Measurements from ENCODE around the gene COL27A1.

The COL27A1 gene

DNA sequence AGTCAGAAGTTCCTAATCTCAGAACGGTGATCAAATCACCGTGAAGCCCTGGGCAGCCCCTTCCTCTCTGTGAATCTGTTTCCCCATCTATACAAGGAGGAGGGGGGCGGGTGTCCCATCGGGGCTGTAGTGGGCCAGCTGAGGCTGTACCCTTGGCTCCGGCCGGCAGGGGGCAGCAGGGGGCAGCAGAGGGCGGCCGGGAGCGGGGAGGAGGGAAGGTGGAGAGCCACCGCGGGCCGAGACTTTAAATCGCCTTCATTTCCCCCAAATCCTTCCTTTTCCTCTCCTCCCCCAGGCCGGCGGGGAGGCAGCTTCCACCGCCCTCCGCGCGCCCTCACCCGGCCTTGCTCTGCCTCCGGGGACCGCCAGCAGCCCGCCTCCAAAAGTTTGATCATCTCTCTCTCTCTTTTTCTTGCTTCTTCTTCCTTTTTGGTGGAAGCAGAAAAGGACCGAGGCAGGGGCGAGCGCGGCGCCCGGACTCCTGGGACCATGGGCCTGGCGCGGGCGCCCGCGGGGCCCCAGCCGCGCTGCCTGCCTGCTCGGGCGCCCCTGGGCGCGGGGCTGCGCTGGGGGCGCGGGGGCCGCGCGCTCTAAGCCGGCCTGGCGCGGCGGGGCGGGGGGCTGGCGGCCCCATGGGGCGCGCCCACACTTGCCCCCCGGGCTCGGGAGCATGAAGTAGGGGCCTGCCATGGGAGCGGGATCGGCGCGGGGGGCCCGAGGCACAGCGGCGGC is at the start of gene COL27A1:
Gene COL27A1 (plus strand): TSS at position 275 of the 732 bp plus-strand sequence. CDS start 414 bp downstream, at position 689.
- peak; percentile 46 for DNase-seq

DNA sequence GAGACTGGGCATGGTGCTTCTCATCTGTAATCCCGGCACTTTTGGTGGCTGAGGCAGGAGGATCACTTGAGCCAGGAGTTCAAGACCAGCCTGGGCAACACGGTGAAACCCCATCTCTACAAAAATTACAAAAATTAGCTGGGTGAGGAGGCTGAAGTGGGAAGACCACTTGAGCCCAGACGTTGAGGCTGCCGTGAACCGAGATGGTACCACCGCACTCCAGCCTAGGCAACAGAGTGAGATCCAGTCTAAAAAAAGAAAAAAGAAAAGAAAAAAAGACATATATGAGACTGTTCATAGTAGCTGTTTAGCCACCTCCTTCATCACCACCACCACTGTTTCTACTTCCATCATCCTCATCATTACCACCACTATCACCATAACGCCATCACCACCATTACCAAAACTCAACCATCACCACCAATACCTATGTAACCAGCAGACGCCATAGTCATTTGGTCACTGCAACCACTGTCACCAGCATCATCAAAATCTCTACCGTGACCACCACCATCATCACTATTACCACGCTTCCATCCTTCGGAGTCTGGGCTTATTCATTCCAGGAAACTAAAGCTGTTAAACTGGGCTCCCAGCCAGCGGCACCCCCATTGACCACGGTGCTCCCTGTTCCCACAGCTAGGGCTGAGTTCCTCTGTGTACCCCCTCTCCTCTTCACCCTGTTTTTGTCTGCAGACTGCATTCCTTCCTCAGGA is 47.9 kb upstream of the COL27A1 start:
- DNase-seq = no peak

DNA sequence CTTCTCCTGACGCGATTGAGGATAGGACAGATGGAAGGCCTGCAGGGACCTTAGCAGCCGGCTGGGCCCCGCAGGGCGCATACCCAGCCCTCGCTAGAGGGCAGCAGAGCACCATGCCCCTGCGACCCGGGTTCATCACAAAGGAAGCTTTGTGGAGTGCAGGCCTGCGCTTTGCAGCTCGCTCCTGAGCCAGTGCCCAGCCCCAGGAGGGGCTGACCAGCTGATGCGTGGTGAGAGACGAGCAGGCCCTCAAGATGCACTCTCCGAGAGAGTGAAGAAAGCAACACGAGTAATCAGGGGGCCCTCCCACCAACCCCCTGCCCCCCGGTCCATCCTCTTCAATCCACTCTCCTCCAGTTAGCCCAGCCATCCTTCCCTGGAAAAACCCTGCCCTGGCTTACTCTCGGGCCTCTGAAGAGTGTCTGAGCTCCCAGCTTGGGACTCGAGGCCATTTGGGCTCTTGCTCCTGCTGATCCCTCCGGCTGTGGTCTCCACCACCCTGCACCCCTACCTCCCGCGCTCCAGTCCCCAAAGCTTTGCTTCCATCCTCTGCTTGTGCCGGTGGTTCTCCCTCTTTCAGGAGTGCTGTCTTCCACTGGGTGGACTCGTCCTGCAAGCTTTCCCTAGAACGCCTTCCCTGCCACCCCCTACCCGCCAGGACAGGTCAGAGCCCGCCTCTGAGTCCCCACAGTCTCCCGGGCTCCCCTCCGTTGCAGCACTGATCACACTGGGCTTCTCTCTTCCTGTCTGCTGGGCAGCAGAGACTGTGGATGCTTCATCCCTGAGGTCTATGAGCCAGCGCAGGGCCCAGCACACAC is 47.1 kb upstream of the COL27A1 start:
- DNase-seq = peak; percentile 77

DNA sequence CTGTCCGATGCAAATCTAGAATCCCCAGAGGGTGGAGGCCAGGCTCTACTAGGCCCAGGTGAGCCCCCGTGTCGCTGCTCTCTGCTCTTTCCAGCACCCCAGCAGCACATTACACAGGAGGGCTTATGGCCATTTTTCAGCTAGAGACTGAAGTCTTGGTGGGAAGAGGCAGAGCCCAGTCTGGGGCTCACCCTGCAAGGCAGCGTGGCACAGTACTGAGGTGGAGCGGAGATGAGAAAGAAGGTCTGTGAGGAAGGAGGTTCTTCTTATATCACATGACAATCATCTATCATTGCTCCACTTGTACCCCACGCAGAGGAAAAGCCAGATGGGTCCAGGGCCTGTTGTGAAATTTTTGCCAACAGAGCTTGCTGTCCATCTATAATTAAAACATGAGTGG is 46.2 kb upstream of the COL27A1 start:
- no peak for DNase-seq

DNA sequence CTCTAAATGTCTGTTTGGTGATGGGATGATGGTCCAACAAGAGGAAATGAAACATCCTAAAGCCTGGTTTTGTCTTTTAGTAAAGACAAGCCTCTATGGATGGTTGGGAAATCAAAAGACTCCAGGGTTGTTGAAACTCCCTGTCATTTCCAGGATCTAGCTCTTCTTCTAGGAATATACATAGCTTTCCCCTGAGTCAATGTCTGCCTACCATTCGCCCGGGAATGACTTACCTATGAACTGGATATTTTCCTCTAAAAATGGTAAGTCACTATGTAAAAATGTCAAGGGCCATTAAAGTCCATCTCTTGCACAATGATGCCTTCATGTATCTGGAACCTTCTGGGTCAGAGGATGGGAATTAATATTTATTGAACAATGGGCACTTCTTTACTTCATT is 45.2 kb upstream of the COL27A1 start:
- peak; percentile 95 for DNase-seq

DNA sequence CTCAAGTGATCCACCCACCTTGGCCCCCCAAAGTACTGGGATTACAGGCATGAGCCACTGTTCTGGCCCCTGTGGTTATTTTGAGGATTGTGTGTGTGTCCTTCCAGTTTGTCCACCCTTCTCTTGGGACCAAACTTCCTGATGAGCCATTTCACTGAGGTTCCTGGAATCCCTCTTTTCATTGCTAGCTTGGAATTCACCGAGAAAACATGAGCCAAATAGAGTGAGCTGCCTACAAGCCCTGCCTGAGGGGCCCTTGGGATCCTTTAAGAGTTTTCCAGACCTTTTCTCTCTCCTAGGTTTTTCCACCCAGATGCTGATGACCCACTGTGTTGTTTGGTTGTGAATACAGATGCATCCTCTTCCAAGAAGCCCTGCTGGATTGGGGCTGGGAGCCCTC is 43.0 kb upstream of the COL27A1 start:
- no peak for DNase-seq

DNA sequence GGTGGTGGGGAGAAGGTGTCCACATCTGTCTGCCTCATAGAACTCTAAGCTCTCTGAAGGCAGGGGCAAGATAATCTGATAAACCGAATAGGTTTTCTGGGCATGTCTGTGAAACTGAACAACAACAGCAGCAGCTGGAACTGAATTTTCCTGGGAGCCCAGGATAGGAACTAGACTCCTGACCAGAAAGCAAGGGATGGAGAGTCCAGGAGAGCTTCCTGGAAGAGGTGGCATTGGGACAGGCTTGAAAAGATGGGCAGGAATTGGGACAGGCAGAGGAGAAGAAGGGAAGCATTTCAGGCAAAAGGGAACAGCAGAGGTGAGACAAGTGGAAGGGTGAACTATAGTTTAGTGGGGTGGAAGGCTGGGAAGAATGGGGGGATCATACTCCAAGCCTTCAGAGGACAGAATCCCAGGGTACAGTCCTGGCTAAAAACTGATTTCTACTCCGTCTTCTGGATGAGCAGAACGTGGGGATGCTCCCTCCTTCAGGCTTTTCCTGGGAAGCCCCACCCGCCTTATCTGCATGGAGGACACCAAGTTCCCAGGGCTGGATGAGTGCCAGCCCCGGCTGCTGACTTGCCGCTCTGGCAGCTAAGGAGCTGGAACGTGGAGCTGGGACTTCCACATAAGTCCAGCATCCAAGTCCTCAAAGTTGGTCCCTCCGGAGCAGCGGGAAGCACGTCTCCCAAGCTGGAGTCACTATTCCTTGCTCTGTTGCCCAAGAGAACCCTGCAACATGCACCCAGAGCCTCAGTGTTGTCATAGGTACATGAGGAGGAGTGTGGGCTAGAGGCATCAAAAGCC is 42.4 kb upstream of the COL27A1 start:
- peak; percentile 60 for DNase-seq

DNA sequence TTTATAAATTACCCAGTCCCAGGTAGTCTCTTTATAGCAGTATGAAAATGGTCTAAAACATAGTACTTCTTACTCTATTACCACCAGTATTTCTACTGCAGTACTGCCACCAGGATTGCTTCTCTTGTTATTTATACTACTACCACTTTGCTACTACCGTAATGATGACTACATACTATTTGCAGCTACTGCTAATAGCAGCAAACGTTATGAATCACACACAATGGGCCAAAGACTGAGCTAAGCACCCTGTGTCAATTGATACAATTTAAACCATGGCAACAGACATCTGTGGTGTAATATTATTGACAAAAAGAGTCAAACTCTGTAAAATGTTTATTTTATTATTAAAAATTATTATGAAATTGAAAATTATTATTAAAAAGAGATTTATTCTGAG is 41.0 kb upstream of the COL27A1 start:
- peak; percentile 29 for DNase-seq

DNA sequence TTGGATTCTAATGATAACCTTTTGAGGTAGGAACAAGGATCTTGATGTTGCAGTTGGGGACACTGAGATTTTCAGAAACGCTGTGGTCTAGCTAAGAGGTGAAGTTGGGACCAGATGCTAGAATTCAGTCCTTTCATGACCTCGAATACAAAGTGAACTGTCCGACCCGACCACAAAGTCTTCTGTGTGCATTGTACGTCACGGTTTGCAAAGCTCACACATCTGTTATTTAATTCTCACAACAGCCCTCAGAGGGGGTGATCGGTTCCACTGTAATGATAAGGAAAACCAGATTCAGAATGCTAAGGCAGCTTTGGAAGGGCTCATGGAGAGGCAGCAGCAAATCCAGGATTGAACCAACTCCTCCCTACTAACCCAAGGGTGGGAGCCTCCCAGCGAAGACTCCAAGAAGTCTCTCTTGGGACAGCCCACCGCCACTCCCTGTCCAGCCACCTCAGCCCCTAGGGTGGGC is 39.6 kb upstream of the COL27A1 start:
- DNase-seq = no peak

DNA sequence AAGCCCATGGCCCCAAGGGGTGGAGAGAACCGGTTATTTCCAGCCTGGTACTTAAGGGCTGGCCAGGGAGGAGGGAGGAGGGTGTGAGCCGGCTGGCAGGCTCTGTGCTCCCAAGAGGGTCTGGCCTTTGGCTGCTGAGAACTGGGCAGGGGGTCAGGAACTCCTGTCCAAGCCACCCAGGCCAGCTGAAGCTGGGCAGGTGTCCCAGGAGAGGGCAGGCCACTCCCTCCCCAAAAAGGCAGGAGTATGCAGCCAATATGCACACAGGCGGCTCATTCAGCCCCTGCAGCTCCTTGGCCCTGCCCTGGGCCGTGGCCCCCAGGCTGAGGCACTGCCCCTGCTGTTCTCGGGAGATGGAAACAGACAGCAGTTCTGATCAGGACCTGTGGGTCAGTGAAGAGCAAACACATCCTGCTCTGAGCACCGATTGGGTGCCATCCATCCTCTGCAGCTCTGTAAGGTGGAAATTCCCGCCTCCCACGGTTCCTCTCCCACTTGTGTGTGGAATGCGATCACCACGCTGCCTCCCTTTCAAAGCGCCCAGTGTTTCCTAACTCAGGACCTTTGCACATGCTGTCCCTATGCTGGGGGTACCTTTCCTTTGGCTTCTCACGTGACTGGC is 39.1 kb upstream of the COL27A1 start:
- DNase-seq = no peak

DNA sequence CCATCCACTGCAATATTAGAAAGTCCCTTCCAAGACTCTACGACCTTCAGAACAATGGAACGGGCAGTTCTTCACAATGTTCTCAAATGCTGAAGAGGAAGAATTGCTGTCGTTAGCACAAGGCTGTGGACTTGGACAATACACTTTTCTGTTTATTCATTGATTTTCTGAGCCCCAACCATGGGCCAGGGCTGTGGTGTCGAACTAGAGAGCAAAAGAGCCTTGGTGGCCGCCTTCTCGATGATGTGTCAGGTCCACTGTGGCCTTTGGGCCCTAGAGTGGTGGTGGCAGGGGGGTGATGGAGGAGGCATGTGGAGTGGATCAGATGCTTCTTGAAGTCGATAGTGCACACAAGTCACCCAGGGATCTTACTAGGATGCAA is 37.7 kb upstream of the COL27A1 start:
- DNase-seq = no peak

DNA sequence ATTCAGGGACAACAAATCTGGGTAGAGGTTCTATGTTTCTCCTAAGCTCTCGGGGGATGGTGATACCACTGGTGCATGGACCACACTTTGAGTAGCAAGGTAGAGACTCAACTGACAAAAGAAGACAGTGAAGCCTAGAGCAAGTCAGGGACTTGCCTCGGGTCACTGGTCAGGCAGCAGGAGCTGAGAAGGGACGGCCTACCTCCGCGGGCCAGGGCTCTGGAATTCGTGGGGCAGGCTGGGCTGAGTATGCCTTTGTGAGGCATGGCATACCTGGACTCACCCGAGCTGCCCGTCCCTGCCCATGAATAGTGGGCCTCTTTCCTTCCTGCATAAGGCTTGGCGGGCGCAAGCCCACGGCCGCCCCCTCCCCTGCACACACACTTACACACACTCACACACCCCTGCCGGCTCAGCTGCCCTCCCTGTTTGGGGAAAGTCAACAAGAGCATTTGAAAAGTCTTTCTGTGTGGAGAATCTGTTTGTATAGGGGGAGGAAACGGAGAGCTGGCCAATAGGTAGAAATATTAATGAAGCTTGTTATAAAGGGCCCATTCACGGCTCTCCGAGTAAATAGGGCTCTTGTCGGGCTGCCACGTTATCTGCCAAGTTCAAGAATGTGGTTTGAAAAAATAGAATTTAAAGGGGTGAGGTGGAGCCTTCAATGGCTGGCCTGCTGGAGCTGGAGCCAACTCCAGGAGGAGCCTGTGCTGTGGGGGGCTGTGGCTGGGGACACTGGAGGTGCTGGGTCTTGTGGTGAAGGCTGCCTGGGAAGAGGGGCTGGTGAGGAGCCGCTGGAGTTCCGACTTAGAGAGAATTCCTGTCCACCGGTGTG is 37.1 kb upstream of the COL27A1 start:
- peak; percentile 43 for DNase-seq

DNA sequence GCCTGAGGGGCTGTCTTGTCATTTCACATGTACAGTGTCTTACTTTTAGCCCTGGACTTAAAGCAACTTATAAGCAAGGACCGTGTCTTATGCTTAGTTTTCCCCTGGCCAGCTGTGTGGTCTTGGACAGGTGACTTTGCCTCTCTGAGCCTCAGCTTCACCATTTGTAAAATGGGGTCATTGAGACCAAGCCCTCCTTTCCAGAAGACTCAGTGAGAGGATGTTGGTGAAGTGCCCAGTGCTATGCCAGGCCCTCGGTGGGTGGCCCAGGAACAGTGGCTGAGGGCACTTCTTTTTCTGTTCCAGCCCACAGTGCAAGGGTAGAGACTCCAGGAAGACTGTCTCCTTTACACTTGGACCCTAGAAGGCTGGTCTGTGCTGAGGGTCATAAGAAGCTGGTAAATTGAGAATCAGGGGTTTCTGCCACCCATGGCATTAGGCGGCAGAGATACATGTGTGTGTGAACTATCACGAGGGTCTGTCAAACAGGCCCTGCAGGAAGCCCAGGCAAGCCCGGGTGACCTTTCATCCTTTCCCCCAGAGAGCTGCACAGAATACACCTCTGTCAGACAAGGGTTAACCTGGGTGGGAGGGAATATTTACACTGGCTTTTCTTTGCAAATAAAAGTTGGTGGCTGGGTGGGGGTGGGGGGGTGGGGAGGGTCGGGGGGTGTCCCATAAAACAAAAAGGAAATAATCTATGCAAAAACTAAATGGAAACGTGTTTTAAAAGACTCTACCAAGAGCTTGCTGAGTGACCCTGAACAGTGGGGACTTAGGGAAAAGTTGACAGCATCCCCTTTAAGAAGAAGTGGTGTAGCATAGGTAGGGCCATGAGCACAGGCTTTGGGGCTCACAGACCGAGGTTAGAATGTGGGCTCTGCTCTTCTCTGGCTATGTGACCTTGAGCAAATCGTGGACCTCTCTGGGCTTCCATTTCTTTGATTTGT is 35.8 kb upstream of the COL27A1 start:
- DNase-seq = no peak

DNA sequence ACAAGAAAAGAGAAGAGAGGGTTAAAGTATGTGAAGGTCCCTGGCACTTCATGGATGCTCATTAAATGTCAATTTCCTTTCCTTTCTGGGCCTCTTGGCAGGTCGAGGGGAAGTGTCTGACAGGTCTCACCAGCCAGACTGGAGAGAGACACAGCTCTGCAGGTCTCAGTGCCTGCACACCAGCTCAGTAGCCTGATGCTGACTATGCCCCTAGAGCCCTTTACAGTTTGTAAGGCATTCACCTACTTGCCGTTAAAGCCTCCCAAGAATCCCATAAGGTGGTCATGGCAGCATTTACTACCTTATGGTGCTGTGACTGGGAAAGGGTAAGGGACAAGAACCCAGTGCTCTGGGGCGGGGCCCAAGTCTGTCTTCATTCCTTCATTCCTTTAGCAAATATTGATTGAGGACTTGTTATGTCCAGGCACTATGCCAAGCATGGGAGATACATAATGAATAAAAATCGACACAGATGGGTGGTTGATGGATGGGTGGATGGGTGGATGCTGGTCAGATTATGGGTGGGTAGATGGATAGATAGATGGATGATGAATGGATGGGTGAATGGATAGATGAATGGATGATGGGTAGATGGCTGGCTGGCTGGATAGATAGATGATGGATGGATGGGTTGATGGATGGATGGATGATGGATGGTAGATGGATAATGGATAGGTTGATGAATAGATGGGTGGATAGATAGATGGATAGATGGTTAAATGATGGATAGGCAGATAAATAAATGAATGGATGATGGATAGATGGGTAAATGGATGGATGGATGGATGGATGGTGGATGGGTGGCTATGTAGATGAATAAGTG is 34.9 kb upstream of the COL27A1 start:
- DNase-seq = no peak

DNA sequence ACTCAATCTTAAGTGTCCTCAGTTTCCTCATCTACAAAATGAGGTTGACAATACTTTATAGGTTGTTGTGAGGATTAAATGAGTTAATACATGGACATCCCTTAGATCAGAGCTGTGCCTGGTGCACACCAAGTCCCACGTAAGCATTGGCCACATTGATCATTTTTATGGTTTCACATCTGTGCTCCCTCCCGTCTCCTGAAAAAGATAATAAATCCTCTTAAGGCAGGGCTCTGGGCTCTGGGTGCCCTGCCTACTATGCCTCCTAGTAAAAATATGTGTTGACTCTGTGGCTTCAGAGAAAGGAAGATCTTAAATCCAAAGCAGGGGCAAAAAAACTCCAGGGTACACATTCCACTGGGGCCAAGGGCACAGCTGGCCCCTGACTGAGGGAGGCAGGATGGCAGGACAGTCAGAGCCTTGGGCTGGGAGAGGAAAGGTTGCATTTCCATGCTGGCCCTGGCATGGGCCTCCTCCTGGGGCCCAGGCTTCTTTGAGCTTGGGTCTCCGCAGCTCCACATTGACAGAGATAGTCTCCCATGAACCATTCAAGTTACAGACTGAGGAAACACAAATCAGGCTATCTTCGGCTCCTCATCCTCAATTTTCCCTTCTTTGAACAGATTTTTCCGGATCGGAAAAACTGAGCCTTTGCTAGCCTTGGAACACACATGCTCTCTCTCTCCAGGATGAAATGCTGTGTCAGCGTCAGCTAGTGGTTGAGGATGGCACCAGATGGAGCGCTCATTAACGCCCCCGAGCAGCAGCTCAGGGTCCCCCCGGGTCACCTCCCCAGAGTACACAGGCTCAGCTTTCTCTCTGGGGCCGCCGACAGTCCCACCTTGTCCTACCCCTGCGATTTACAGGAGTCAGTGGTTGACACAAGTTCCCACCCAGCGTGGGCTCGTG is 33.9 kb upstream of the COL27A1 start:
- DNase-seq = no peak

DNA sequence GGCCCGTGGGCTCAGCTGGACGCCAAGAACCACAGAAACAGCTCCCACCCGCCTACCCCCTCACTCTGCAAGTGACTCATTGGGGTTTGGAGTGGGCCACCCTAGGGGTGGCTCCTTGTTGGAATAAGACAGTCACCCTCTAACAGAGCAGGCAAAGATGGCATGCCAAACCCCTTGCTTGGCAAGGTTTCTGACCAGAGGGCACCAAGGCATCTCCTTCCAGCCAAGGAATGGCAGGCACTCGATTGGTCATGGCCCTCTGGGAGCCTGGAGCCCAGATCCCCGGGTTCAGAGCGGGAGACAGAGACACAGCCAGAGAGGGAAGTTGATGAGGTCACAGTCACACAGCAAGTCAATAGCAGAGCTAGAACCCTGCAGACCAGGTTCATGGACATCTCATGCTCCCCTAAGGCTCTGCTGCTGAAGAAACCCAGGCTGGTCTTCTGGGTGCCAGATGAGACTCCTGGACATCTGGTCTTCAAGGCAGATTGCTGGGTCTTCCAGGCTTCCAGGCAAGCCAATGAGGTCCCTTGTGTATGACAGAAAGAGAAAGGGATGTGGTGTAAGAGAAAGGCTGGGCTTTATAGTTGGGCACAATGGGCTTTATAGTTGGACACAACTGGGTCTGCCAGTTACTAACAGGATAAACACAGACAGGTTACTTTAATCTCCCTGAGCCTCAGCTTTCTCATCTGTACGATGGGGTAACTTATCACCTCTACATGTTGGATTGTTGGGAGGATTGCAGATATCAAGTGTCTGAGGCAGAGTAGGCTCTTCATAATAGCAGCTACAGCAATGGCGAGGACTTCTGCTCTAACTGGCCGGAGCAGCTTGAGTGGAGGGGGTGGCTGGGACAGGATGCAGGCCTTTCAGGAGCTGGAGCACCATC is 33.0 kb upstream of the COL27A1 start:
- no peak for DNase-seq
